H1 (cell line): ENCODE data around the gene ACTA2. TPM values are rescaled to one million over a fixed set of nuclear protein-coding genes. Genes with fewer than 3 reads are reported as not detected.

Source experiments
- RAD21 ChIP-seq, 2 experiments: IDR thresholded peaks in 1 of 2; conservative IDR thresholded peaks in 1 of 2; 2 replicates each; pipeline ENCODE4 v1.6.1; 2011; ENCODE audit warnings: low read depth in 2 of 2, low read length in 2 of 2, improper control_type of control experiment in 1 of 2, inconsistent platforms in 1 of 2, mild to moderate bottlenecking in 1 of 2, moderate library complexity in 1 of 2
- SP1 ChIP-seq: IDR thresholded peaks from 2 replicates; pipeline ENCODE4 v1.6.1; 2011; ENCODE audit warnings: low read depth, low read length
- SUZ12 ChIP-seq: fragments of 200-600 bp; sonication (generic); IDR thresholded peaks from 2 replicates; pipeline ENCODE4 v1.6.1; 2012; ENCODE audit warnings: mild to moderate bottlenecking, inconsistent platforms, low read length, moderate library complexity, mixed read lengths
- polyA plus RNA-seq, 7 experiments: library from polyadenylated mRNA; depleted of rRNA in 3 of 7; stranded (reverse) in 5 of 7; unstranded in 2 of 7; fragments of >200 nt in 5 of 7; fragments of 200-250 nt in 2 of 7; gene quantifications; 1 replicate in 5 of 7; 2 replicates in 1 of 7; 4 replicates in 1 of 7; pipeline versions ENCODE4 v1.2.1 to v1.2.3, GENCODE V29; 2011 to 2013; ENCODE audit warnings: missing spikeins in 2 of 7, mixed read lengths in 2 of 7
- total RNA-seq: library from RNA; stranded (reverse); fragmentation: NEBNext Ultra II Directional; extraction: Animal tissue kit (Norgen Biotek cat#: 25700); gene quantifications from 2 replicates; pipeline ENCODE4 v1.2.1, GENCODE V29; 2021

The ACTA2 gene
- total and polyA plus RNA-seq, 2 of the 8 experiments (the other 6 are each of a cell fraction or from before 2014, with no cell fraction given), result 3.5 to 8.9 TPM

GRCh38 chr10:88922041-88922440, 30.5 kb downstream of the ACTA2 start (continued):
- TF ChIP-seq RAD21 (IDR thresholded peaks at IDR 0.05 in 1 of 2, conservative IDR thresholded peaks at IDR 0.05 in 1 of 2; ENCODE audit: low read depth in 2 of 2, low read length in 2 of 2), result no peak
- TF ChIP-seq SUZ12, result no peak
- TF ChIP-seq SP1, result no peak
